ENCODE data around the gene PAPSS2.

- TF ChIP-seq CTCF (conservative IDR thresholded peaks at IDR 0.05; ENCODE audit: low read depth in 2 of 2) = no peak
- TF ChIP-seq EZH2 (IDR thresholded peaks at IDR 0.05; ENCODE audit: low read depth, unreplicated experiment) = no peak
- TF ChIP-seq, protein P1, sequence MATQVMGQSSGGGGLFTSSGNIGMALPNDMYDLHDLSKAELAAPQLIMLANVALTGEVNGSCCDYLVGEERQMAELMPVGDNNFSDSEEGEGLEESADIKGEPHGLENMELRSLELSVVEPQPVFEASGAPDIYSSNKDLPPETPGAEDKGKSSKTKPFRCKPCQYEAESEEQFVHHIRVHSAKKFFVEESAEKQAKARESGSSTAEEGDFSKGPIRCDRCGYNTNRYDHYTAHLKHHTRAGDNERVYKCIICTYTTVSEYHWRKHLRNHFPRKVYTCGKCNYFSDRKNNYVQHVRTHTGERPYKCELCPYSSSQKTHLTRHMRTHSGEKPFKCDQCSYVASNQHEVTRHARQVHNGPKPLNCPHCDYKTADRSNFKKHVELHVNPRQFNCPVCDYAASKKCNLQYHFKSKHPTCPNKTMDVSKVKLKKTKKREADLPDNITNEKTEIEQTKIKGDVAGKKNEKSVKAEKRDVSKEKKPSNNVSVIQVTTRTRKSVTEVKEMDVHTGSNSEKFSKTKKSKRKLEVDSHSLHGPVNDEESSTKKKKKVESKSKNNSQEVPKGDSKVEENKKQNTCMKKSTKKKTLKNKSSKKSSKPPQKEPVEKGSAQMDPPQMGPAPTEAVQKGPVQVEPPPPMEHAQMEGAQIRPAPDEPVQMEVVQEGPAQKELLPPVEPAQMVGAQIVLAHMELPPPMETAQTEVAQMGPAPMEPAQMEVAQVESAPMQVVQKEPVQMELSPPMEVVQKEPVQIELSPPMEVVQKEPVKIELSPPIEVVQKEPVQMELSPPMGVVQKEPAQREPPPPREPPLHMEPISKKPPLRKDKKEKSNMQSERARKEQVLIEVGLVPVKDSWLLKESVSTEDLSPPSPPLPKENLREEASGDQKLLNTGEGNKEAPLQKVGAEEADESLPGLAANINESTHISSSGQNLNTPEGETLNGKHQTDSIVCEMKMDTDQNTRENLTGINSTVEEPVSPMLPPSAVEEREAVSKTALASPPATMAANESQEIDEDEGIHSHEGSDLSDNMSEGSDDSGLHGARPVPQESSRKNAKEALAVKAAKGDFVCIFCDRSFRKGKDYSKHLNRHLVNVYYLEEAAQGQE (IDR thresholded peaks at IDR 0.05; ENCODE audit: unreplicated experiment) = no peak
- no peak for TF ChIP-seq JUNB (IDR thresholded peaks at IDR 0.05; ENCODE audit: unreplicated experiment)
- no peak for TF ChIP-seq POLR2AphosphoS5 (IDR thresholded peaks at IDR 0.05; ENCODE audit: low read depth)
- TF ChIP-seq, protein P2, sequence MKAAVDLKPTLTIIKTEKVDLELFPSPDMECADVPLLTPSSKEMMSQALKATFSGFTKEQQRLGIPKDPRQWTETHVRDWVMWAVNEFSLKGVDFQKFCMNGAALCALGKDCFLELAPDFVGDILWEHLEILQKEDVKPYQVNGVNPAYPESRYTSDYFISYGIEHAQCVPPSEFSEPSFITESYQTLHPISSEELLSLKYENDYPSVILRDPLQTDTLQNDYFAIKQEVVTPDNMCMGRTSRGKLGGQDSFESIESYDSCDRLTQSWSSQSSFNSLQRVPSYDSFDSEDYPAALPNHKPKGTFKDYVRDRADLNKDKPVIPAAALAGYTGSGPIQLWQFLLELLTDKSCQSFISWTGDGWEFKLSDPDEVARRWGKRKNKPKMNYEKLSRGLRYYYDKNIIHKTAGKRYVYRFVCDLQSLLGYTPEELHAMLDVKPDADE (IDR thresholded peaks at IDR 0.05) = no peak
- no peak for TF ChIP-seq CREB1 (CRISPR knock-in tag; IDR thresholded peaks at IDR 0.05; ENCODE audit: low read depth)
- no peak for TF ChIP-seq EZH2phosphoT487 (IDR thresholded peaks at IDR 0.05; ENCODE audit: unreplicated experiment)
- TF ChIP-seq STAT1 (IDR thresholded peaks at IDR 0.05; ENCODE audit: unreplicated experiment) = no peak
- no peak for TF ChIP-seq NANOG (IDR thresholded peaks at IDR 0.05; ENCODE audit: borderline replicate concordance)
Observed at GRCh38 chr10:87640043-87640442, 19.6 kb upstream of the PAPSS2 start.

Data from GM23338 (cell line).